ENCODE measurements around the gene CYB561A3. TPM values are rescaled to one million over a fixed set of nuclear protein-coding genes. Genes with fewer than 3 reads are reported as not detected.

CYB561A3 gene
- total RNA-seq, 4 donors from 2014 or later = 11.3 to 43.6 (median 21.2) TPM

- TF ChIP-seq POLR2A (IDR thresholded peaks at IDR 0.05) = no peak
- TF ChIP-seq, protein P1, sequence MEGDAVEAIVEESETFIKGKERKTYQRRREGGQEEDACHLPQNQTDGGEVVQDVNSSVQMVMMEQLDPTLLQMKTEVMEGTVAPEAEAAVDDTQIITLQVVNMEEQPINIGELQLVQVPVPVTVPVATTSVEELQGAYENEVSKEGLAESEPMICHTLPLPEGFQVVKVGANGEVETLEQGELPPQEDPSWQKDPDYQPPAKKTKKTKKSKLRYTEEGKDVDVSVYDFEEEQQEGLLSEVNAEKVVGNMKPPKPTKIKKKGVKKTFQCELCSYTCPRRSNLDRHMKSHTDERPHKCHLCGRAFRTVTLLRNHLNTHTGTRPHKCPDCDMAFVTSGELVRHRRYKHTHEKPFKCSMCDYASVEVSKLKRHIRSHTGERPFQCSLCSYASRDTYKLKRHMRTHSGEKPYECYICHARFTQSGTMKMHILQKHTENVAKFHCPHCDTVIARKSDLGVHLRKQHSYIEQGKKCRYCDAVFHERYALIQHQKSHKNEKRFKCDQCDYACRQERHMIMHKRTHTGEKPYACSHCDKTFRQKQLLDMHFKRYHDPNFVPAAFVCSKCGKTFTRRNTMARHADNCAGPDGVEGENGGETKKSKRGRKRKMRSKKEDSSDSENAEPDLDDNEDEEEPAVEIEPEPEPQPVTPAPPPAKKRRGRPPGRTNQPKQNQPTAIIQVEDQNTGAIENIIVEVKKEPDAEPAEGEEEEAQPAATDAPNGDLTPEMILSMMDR (IDR thresholded peaks at IDR 0.05) = no peak
- H3K27me3 ChIP-seq = no peaks in the 10 kb centered on the region
- no peaks in the 10 kb centered on the region for H3K4me1 ChIP-seq
- DNase-seq = no peak
- no peaks in the 10 kb centered on the region for H3K36me3 ChIP-seq
- intact Hi-C loops (cut with DNase I; ENCODE audit: low total_unique reads) = no loop called here
- H3K27ac ChIP-seq = no peak overlapping the region
- H3K9me3 ChIP-seq = no peaks in the 10 kb centered on the region
- H3K4me3 ChIP-seq = no peak overlapping the region
These were observed 17.6 kb downstream of the CYB561A3 start for GRCh38 chr11:61343792-61344745.

- Histone ChIP-seq H3K36me3 (no peaks in the 10 kb centered on the region), H3K4me3 (no peak overlapping the region), H3K27ac (no peak overlapping the region), H3K9me3 (no peaks in the 10 kb centered on the region), H3K27me3 (no peaks in the 10 kb centered on the region), H3K4me1 (no peaks in the 10 kb centered on the region)
- DNase-seq = no peak
- intact Hi-C loops (cut with DNase I; ENCODE audit: low total_unique reads) = no loop called here
- TF ChIP-seq, protein P1 (IDR thresholded peaks at IDR 0.05) = no peak
- TF ChIP-seq POLR2A (IDR thresholded peaks at IDR 0.05) = no peak
These were observed 19.4 kb downstream of the CYB561A3 start for GRCh38 chr11:61342207-61342803.

DNA sequence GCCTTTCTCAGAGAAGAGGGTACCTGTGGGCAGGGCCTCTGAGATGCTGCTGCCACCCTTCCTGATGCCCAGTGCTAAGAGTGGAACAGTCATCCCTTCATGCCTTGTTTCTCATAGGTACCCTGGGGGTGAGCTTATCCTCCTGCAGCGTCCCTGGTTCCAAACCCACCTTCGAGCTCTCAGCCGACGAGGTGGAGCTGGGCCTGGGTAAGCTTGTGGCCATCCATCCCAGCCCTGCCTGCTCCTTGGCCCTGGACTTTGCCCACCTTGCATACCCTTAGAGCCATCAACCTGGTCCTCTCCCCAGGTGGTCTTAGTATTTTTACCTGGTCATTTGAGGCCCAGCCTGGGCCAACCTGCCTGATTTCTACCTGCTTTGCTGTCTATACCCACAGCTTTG, 20.0 kb downstream of the CYB561A3 start:
- no peak for DNase-seq
- TF ChIP-seq, protein P1 (IDR thresholded peaks at IDR 0.05) = no peak
- TF ChIP-seq POLR2A (IDR thresholded peaks at IDR 0.05) = no peak
- intact Hi-C loops (cut with DNase I; ENCODE audit: low total_unique reads) = no loop called here
- Histone ChIP-seq H3K36me3 (no peaks in the 10 kb centered on the region), H3K4me3 (no peak overlapping the region), H3K27me3 (no peaks in the 10 kb centered on the region), H3K27ac (no peak overlapping the region), H3K9me3 (no peaks in the 10 kb centered on the region), H3K4me1 (no peaks in the 10 kb centered on the region)

DNA sequence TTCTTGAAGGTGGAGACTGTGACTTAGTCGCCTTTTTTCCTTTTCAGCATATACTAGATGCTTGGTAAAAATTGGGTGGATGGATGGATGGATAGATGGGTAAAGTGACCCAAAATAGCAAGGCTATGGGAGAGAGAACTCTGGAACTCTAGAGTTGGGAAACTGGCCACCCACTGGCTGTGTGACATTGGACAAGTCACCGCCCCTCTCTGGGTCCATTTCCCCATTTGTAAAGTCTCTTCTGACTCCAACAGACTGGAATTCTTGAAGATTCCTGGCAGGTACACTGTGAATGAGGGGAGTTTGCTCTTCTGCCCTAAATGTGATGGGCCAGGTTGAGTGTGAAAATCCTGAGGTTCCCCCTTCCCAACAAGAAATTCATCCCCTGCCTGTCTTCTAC, 20.7 kb downstream of the CYB561A3 start:
- Histone ChIP-seq H3K4me1 (peaks cover 0 to 2% of the 10 kb centered on the region in 2 donors), H3K36me3 (no peaks in the 10 kb centered on the region), H3K27me3 (no peaks in the 10 kb centered on the region), H3K27ac (no peak overlapping the region), H3K4me3 (no peak overlapping the region), H3K9me3 (no peaks in the 10 kb centered on the region)
- no peak for DNase-seq
- no peak for TF ChIP-seq POLR2A (IDR thresholded peaks at IDR 0.05)
- TF ChIP-seq, protein P1 (IDR thresholded peaks at IDR 0.05) = no peak
- intact Hi-C loops (cut with DNase I; ENCODE audit: low total_unique reads) = no loop called here

- H3K4me3 ChIP-seq = no peak overlapping the region
- no peaks in the 10 kb centered on the region for H3K27me3 ChIP-seq
- no peak overlapping the region for H3K27ac ChIP-seq
- DNase-seq = no peak
- H3K36me3 ChIP-seq = no peaks in the 10 kb centered on the region
- no peak for TF ChIP-seq POLR2A (IDR thresholded peaks at IDR 0.05)
- TF ChIP-seq, protein P1 (IDR thresholded peaks at IDR 0.05) = no peak
- H3K9me3 ChIP-seq = no peaks in the 10 kb centered on the region
- peaks cover 0 to 9% of the 10 kb centered on the region in 2 donors for H3K4me1 ChIP-seq
- intact Hi-C loops (cut with DNase I; ENCODE audit: low total_unique reads) = no loop called here
These were observed 22.2 kb downstream of the CYB561A3 start for GRCh38 chr11:61339490-61339878.
